Gastrocnemius medialis (tissue), 4 donors: ENCODE results near the gene PPARA.

Experiments used
- CTCF ChIP-seq, 5 experiments: fragments of 450-650 bp in 3 of 5; fragments of 200-600 bp in 2 of 5; sonication (generic) in 2 of 5; IDR thresholded peaks in 4 of 5; conservative IDR thresholded peaks in 1 of 5; 1 replicate in 4 of 5; 2 replicates in 1 of 5; pipeline ENCODE4 v1.5.1; 2016 to 2019; ENCODE audit warnings: antibody characterized with exemption in 5 of 5, mild to moderate bottlenecking in 3 of 5, moderate library complexity in 3 of 5
- POLR2A ChIP-seq, 2 donors: fragments of 450-650 bp; IDR thresholded peaks; one replicate each; pipeline ENCODE4 v1.6.1; 2017; ENCODE audit warnings: antibody characterized with exemption in 2 of 2, mild to moderate bottlenecking in 2 of 2, moderate library complexity in 2 of 2

DNA sequence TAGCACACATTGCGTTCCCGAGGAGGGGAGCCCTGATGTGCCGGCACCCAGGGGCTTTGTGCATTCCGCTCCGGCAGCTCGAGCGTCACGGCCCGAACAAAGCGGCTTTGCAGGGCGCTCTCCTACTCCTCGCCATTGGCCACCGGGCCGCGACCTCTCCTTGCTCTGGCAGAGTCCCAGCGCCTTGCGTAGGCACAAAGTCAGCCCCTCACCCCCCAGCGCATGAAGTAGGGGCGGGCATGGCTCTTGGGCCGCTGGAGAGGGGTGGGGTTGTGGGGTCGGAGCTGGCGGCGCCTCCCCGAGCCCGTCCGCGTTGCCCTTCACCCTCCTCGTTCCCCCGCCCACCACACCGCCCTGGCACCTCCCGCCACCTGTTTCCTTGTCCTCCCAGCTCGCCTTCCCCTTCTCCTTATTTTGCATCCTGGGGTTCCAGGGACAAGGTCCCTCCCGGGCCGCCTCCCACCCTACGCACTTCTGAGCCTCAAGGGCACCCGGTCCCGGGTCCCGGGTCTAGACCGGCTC, 753 bp upstream of the PPARA start:
- TF ChIP-seq CTCF (IDR thresholded peaks at IDR 0.05 in 4 of 5, conservative IDR thresholded peaks at IDR 0.05 in 1 of 5) (no peak), POLR2A (IDR thresholded peaks at IDR 0.05) (no peak)
